Measurements from ENCODE around the gene JAK3.

JAK3 gene

GRCh38 chr19:17865364-17866311, 17.9 kb upstream of the JAK3 start:
- no peak for DNase-seq (ENCODE audit: low spot score)

DNA sequence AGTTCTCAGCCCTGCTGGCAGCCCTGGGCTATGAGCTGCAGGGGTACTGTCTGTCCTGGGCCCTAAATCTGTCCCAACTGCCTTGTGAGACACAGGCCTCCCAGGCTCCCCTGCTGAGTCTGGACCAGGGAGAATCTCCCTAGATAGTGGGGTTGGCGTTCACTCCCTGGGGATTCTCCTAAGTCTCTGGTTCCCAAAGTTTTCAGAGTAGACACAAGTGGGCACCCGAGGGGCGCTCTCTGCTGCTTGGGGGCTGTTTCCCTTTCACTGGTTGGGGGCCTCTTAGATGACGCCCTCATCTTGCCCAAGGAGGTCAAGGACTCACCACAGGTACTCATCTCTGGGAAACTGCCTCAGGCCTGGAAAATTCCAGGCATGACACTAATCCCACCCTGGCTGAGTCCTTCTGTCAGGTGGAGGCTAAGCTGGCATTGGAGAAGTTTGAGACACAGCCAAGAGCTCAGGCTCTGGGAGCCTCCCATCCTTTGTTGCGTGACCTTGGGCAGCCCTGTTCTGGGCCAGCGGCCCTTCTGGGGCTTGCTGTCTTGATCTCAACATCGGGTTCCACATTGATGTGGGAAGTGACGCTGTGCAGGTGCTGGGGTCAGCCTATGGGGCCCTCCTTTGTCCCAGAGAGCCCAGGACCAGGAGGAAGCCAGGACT, 15.9 kb upstream of the JAK3 start:
- DNase-seq (ENCODE audit: low spot score): no peak

DNA sequence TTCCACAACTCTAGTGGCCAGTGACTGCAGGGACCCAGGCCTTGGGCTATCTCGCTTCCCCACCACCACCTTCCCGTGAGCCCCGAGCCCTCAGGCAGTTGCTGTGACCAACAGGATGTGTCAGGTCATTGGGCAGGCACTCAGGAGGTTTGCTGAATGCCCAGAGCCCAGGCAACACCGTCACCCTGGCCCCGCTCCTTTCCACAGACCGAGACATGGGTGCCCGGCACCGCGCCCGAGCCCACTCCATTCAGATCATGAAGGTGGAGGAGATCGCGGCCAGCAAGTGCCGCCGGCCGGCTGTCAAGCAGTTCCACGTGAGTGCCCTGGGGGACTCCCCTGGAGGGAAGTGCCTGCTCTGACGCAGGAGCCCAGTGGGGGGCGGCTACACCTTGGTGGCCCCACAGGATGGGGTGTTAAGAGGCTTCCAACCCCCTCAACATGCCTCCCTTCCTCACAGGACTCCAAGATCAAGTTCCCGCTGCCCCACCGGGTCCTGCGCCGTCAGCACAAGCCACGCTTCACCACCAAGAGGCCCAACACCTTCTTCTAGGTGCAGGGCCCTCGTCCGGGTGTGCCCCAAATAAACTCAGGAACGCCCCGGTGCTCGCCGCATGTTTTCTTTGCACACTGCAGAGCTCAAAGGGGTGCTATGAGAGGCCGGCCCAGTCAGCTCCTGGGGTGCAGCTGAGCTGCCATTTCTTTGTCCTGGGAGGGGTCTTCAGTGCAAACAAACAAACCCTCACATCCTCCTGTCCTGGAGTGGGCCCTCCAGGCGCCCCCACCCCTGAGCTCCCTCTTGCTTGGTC, 15.1 kb upstream of the JAK3 start:
- no peak for DNase-seq (ENCODE audit: low spot score)

DNA sequence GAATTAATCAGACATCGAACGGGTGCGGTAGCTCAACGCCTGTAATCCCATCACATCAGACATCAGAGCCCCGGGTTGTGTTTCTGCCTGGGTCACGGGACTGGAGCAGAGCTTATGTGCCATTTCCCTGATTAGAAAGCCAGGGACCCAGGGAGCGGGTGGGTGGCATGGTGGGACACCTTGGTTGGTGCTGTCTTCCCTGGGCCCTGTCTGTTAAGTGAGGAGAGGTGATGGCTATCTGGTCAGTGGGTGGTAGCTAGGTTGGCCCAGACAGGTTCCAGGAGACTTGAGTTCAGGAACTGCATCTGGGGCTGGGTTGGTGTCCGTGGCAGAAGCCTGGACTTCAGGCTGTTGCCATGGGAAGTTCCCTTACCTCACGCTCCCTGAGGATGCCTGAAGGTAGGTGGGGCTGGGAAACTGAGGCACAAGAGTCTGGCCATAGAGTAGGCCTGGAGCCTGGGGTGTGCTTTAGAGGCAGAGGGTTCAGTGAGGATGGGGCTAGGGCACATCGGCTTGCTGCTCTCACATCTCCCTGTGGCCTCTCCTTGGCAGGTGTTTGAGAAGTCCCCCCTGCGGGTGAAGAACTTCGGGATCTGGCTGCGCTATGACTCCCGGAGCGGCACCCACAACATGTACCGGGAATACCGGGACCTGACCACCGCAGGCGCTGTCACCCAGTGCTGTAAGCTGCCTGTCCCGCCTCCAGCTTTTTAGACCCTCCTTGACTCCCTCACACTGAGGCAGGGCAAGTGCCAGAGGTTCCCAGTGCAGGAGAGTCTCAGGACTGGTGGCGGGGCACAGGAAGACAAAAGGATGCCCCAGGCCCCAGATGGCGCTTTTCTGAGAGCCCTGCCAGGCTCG, 14.0 kb upstream of the JAK3 start:
- DNase-seq (ENCODE audit: low spot score): no peak

DNA sequence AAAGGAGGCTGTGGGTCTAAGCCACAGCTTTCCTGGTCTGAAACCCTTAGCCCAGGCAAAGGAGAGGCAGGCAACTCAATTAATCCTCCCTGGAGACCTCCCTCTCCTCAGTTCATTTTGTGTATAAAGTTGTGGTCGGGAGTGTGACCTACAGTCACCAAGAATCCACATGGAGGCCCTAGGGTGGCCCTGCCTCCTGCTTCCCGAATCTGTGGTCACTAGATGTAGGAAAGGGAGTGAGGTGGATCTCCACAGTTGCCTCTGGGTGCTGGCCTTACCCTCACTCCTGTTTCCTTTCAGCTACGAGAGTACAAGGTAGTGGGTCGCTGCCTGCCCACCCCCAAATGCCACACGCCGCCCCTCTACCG, 13.2 kb upstream of the JAK3 start:
- no peak for DNase-seq (ENCODE audit: low spot score)

GRCh38 chr19:17860331-17860992, 12.7 kb upstream of the JAK3 start:
- DNase-seq (ENCODE audit: low spot score): no peak

GRCh38 chr19:17859533-17860330, 11.9 kb upstream of the JAK3 start, which contains the start of gene RPL18A:
RPL18A (plus strand) TSS chr19:17859910; CDS start chr19:17859957, 47 bp downstream.
- peak; percentile 100 for DNase-seq (ENCODE audit: low spot score)

- peak; percentile 45 for DNase-seq (ENCODE audit: low spot score)
Measured at GRCh38 chr19:17855280-17856152, 7.7 kb upstream of the JAK3 start.

DNA sequence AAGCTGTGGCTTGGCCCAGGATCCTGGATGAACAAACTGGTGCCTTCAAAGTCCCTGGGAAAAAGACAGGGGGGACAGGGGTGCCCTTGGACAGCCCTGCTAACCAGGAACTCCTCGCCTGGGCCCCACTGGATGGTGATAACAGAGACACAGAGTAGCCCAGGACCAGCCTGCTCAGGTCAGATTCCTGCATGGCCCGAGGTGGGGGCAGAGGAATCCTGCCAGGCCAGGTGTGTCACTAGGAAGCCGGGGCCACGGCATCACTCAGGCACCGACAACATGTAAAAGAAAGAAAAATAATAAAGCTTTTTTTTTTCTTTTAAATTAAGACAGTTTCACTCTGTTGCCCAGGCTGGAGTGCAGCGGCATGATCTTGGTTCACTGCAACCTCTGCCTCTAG, 6.3 kb upstream of the JAK3 start:
- DNase-seq (ENCODE audit: low spot score): no peak

DNA sequence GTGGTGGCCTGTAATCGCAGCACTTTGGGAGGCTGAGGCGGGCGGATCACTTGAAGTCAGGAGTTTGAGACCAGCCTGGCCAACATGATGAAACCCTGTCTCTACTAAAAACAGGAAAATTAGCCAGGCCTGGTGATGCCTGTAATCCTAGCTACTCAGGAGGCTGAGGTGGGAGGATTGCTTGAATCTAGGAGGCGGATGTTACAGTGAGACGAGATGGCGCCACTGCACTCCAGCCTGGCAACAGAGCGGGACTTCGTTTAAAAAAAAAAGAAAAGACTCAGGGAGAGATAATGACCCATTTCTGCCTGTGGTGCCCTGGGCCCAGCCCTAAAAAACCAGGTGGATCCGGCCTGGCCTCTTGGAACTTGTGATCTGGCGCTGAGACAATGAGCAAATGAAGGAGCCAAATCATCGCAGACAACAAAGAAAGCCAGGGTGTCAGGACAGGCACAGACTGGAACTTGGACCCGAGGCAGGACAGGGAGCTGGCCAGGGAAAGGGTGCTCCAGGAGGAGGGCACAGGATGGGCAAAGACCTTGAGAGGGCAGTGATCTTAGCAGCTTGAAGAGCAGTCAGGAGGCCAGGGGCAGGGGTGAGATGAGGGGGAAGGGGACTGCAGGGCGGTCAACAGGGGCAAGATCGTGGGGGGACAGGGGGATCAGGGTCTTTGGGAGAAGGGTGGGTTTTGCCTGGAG, 962 bp upstream of the JAK3 start:
- DNase-seq (ENCODE audit: low spot score): no peak

DNA sequence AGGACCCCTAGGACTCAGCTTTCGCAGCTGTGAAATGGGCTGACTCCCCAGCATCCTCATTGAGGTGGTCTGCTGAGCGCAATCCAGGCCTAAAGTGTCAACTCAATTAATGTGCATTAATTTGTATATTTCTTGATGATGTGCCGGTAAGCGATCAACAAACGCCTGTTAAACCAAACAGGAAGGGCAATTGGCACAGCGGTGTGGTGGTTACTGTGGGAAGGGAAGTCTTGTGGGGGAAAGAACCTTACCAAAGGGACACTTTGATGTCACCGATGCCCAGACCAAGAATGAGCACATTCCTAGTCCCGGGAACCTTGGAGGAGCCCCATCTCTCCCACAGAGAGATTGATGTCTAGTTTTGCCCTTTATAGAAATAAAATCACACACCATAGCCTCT, 1.6 kb downstream of the JAK3 start:
- no peak for DNase-seq (ENCODE audit: low spot score)

GRCh38 chr19:17843908-17844490, 3.8 kb downstream of the JAK3 start:
- DNase-seq (ENCODE audit: low spot score): no peak

- DNase-seq (ENCODE audit: low spot score): no peak
Measured at GRCh38 chr19:17843292-17843827, 4.4 kb downstream of the JAK3 start.

- no peak for DNase-seq (ENCODE audit: low spot score)
Measured at GRCh38 chr19:17842663-17843291, 5.0 kb downstream of the JAK3 start.

DNA sequence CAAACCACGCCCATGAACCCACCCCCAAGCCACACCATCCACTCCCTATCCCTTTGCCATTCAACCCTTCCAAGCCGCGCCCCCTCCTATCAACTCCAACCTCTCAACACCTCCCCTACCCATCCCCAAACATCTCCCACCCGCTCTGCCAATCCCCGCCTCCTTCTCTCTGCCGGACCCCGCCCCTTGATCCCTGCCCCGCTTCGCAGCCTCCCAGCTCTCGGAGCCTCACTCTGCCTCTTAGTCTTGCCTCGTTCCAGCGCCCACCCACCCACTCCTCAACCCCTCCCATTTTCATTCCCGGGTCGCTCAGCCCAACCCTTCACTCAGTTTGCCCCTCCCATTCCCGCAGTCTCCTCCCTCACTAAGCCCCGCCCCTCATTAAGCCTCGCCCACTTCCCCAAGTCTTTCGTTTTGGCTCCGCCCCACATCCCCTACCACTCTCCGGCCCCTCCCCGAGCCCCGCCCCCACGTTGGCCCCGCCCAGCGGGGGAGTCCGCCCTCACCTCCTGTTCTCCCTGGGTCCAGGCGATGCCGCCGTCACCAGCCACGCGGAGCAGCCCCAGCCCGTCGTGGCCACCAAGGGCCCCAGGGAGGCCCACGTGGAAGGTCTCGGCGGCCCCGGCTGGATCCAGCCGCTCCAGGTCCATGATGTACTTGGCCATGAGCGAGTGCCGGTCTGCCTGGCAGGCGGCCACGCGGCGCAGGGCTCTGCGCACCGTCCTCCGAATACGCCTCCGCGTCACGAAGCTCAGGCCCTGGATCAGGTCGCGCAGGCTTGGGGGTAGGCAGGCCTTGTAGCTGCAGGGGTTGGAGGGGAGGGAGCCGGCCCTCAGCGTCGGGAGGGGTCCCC, 5.7 kb downstream of the JAK3 start:
- peak; percentile 24 for DNase-seq (ENCODE audit: low spot score)

GRCh38 chr19:17841371-17841809, 6.4 kb downstream of the JAK3 start:
- DNase-seq (ENCODE audit: low spot score): no peak

Measured in pons (tissue), 1 donor.